SU-DHL-6 (cell line): ENCODE results near the gene TBC1D5.

ENCODE experiments used
- EZH2phosphoT487 ChIP-seq: fragments of 200-600 bp; sonication (generic), shearing (Covaris generic); conservative IDR thresholded peaks from 2 replicates; pipeline ENCODE4 v1.6.1; 2018; ENCODE audit warnings: mild to moderate bottlenecking, antibody characterized with exemption, low read length, moderate library complexity, mixed read lengths
- TF ChIP-seq, protein P1 (sequence below): fragments of 200-600 bp; sonication (generic); IDR thresholded peaks from one replicate; pipeline ENCODE4 v1.5.1; 2017; ENCODE audit warnings: antibody characterized with exemption, mild to moderate bottlenecking, low read length, moderate library complexity; ENCODE audit not compliant: insufficient read depth, poor library complexity, severe bottlenecking

DNA sequence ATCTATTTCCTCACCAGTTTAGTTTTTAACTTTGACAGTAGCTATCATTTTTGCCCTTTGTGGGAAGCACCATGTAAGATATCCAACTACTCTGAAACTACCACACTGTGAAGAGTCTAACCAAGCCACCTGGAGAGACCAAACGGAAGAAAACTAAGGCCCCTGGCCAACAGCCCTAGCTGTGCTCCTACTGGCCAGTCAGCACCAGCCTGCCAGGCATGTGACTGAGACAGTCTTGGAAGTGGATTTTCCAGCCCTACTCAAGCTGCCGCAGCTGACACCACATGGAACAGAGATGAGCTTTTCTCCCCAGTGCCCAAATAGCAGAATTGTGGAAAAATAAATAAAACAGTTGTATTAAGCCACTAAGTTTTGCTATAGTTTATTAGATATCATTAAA lies 2.9 kb upstream of the TBC1D5 start:
- TF ChIP-seq, protein P1, sequence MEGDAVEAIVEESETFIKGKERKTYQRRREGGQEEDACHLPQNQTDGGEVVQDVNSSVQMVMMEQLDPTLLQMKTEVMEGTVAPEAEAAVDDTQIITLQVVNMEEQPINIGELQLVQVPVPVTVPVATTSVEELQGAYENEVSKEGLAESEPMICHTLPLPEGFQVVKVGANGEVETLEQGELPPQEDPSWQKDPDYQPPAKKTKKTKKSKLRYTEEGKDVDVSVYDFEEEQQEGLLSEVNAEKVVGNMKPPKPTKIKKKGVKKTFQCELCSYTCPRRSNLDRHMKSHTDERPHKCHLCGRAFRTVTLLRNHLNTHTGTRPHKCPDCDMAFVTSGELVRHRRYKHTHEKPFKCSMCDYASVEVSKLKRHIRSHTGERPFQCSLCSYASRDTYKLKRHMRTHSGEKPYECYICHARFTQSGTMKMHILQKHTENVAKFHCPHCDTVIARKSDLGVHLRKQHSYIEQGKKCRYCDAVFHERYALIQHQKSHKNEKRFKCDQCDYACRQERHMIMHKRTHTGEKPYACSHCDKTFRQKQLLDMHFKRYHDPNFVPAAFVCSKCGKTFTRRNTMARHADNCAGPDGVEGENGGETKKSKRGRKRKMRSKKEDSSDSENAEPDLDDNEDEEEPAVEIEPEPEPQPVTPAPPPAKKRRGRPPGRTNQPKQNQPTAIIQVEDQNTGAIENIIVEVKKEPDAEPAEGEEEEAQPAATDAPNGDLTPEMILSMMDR = no peak
- no peak for TF ChIP-seq EZH2phosphoT487
